Activated CD8-positive, alpha-beta memory T cell treated with anti-CD3 and anti-CD28 coated beads, Interleukin-2, amount 50 U/mL, for 4 hours (primary cell): ENCODE data around the gene KLRK1.
"Not testable (repeated sequence)": the region's sequence is repeated elsewhere in the genome, so short reads cannot be mapped to it uniquely, and the experiment has no call there.

Source experiments
- DNase-seq: peaks from one replicate; pipeline ENCODE4 v3.0.0-alpha.2; 2020

The KLRK1 gene

GRCh38 chr12:10387498-10387897 is 2.3 kb downstream of the KLRK1 start:
- DNase-seq = not testable (repeated sequence)

DNA sequence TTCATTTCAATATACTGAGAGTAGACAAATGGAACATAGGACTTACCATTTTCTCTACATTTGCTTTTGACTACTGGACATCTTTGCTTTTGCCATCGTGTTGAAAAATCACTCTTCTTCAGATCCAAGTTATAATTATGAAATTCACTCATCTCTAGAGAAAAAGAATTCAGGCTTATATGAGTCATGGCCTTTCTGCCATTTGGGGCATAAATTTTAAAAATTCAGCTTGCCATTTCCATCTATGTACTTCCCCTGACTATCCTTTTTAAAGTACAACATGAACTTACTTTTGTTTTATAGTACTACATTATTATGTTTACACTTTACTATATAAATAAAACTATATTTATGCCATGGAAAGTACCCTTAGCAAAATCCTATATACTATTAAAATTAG is 3.0 kb downstream of the KLRK1 start:
- no peak for DNase-seq

- no peak for DNase-seq
These were observed 4.7 kb downstream of the KLRK1 start for GRCh38 chr12:10385166-10385613.

- DNase-seq = no peak
These were observed 5.7 kb downstream of the KLRK1 start for GRCh38 chr12:10384191-10384590.

GRCh38 chr12:10381928-10382628 is 7.8 kb downstream of the KLRK1 start:
- DNase-seq = no peak

DNA sequence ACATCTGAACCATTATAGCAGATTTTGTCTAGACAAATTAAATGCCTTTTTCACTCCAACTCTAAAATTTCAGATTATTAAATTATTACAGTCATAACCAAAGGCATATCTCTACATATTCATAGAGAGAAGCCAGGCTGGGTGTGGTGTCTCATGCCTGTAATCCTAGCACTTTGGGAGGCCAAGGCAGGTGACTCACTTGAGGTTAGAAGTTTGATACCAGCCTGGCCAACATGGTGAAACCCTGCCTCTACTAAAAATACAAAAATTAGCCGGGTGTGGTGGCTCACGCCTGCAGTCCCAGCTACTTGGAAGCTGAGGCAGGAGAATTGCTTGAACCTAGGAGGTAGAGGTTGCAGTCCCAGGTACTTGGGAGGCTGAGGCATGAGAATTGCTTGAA is 11.1 kb downstream of the KLRK1 start:
- DNase-seq = peak; percentile 43

DNA sequence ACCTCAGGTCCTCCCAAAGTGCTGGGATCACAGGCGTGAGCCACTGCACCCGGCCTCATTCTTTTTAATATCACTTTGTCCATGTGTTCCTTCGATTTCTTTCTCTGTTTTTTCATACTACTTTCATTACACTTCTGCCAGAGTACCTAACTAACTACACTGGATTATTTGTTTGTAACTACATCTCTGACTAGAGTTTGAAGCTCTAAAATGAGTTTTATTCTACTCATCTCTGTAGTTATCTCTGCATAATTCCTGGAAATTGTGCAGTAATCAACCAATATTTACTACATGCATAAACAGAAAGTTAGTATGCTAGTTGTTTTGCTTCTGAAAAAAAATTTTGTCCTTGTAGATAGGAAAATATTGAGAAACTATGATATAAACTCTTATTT is 15.2 kb downstream of the KLRK1 start:
- no peak for DNase-seq

- no peak for DNase-seq
These were observed 17.3 kb downstream of the KLRK1 start for GRCh38 chr12:10372559-10372958.

GRCh38 chr12:10371893-10372535 is 17.8 kb downstream of the KLRK1 start:
- DNase-seq = not testable (repeated sequence)

DNA sequence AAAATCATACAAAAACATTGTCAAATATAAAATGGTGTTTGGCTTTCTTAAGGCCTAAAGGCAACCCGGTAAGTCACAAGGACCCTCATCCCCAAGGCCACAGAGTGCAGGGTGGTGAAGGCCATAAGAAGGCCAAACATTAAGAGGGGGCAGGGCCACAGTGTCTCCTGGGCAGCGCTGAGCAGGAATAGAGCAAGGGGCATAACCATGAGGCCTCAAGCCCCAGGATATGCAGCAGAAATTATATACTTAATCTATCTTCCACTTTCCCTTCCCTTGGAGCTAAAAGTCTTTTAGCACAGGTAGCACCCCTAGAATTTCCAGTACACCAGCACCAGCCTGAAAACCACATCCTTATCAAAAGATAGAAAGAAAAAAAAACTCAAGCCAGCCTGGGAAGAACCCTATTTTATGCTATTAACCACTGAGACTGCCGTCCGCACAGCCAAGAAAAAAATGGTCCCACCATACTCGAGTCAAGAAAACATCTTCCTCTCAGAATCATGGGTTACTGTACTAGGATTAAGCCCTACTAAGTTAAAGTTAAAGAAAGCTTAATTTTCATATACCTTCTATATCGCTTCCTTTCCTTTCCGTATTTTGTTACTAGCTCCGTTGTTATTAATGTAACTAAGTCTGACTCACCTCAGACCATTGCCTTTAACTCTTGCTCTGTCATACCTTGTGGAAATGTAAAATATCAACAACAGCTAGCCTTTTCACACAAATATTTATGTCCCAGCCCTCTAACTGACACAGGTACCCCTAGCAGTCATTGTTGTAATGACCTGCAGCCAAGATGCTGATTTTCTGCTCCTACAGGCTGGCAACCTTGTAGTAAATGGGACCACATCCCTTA is 20.1 kb downstream of the KLRK1 start:
- no peak for DNase-seq

GRCh38 chr12:10368206-10369171 is 21.4 kb downstream of the KLRK1 start:
- DNase-seq = no peak

DNA sequence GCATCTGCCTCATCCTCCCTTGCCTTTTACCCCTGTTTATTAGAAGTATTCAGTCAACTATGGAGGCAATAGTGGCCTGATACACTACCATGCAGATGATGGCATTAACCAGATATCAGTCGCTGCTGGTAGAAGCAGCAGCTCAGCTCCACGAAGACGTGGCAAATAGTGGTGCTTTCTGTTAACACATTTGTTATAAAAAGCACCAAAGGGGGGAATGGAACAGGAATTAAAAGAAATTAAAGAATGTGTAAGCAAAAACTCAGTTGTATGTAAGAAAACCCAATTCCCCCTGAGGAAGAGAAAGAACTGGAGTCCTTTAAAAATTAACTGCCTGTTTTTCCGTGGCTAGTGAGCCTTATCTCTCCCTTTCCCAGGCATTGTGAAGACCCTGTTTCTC is 22.1 kb downstream of the KLRK1 start:
- not testable (repeated sequence) for DNase-seq

- DNase-seq = no peak
These were observed 23.0 kb downstream of the KLRK1 start for GRCh38 chr12:10366875-10367274.

- DNase-seq = no peak
These were observed 24.0 kb downstream of the KLRK1 start for GRCh38 chr12:10365696-10366405.

GRCh38 chr12:10364815-10365622 is 24.8 kb downstream of the KLRK1 start:
- peak; percentile 56 for DNase-seq

GRCh38 chr12:10363914-10364814 is 25.7 kb downstream of the KLRK1 start:
- no peak for DNase-seq

DNA sequence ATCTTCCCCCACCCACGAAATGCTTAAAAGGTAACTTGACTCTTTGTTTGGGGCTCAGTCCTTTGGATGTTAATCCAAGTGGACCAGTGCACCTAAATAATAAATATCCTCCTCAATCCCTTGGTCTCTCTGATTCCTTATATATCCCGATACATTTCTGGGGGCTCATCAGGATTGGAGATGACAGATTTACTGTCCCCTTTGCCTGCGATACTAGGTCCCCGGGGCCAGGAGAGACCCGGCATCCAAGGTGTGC is 26.3 kb downstream of the KLRK1 start:
- DNase-seq = no peak

DNA sequence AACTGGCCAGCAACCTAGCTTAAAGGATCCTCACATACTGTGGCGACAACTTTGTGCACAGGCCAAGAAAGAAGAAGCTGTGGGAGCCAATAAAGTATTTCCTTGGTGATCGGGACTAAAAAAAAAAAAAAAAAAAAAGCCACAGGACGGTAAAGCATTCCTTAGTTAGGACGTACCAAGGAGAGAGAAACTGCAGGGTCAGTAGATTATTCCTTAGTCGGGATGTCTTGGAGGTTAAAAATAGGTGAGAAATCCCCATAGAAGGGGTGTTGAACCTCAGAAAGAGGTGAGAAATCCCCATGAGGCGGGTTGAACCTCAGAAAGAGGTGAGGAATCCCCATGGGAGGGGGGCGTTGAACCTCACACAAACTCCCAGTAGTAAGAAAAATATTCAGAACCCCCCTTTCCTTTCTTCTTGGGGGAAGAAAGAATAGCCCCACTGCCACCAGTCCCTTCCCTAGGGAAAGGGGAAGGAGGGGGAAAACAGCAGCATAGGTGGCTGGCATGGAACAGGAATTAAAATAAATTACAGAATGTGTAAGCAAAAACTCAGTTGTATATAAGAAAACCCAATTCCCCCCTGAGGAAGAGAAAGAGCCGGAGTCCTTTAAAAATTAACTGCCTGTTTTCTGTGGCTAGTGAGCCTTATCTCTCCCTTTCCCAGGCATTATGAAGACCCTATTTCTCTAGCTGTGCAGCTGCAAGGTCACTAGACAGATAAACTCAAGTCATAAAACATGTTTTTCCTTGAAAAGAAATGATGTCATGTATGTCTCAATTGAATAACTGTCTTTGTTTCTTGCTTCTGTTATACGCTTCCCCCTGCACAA is 26.8 kb downstream of the KLRK1 start:
- DNase-seq = no peak

GRCh38 chr12:10362325-10362724 is 27.5 kb downstream of the KLRK1 start:
- DNase-seq = no peak
